Fibroblast of lung (primary cell): ENCODE results near the gene ADORA1. TPM values are rescaled to one million over a fixed set of nuclear protein-coding genes. Genes with fewer than 3 reads are reported as not detected.

Experiments
- DNase-seq, 2 donors: peaks; one replicate each; pipeline versions ENCODE4 v3.0.0 to v3.0.0-alpha.2; 2010; ENCODE audit warnings: low read depth in 2 of 2
- H2AFZ ChIP-seq: 2 replicates; pipeline ENCODE4 v1.5.1; 2012; ENCODE audit warnings: low read length, control low read depth, inconsistent platforms
- H3K27ac ChIP-seq: 2 replicates; pipeline ENCODE4 v1.5.1; 2011; ENCODE audit warnings: low read length, control low read depth; ENCODE audit not compliant: insufficient read depth
- H3K27me3 ChIP-seq: 2 replicates; pipeline ENCODE4 v1.5.1; 2011; ENCODE audit warnings: mild to moderate bottlenecking, low read length; ENCODE audit not compliant: control insufficient read depth, insufficient read depth
- H3K36me3 ChIP-seq: 2 replicates; pipeline ENCODE4 v1.5.1; 2011; ENCODE audit warnings: low read length; ENCODE audit not compliant: control insufficient read depth, insufficient read depth
- H3K4me1 ChIP-seq: 2 replicates; pipeline ENCODE4 v1.5.1; 2011; ENCODE audit warnings: low read length; ENCODE audit not compliant: control insufficient read depth, insufficient read depth; ENCODE audit errors: extremely low read depth
- H3K4me2 ChIP-seq: 2 replicates; pipeline ENCODE4 v1.5.1; 2011; ENCODE audit warnings: low read length, control low read depth; ENCODE audit not compliant: insufficient read depth; ENCODE audit errors: extremely low read depth
- H3K4me3 ChIP-seq, 4 experiments: fragments of 200-600 bp in 1 of 4; sonication (generic) in 1 of 4; replicated peaks in 1 of 4; 2 replicates each; pipeline ENCODE4 v1.5.1; 2011 to 2016; ENCODE audit warnings: low read length in 4 of 4, low read depth in 3 of 4, mild to moderate bottlenecking in 3 of 4, control low read depth in 2 of 4, inconsistent platforms in 1 of 4, mixed read lengths in 1 of 4; ENCODE audit not compliant: insufficient read depth in 1 of 4; ENCODE audit errors: control extremely low read depth in 1 of 4
- H3K79me2 ChIP-seq: 2 replicates; pipeline ENCODE4 v1.5.1; 2012; ENCODE audit warnings: mild to moderate bottlenecking, low read length, inconsistent platforms; ENCODE audit not compliant: control insufficient read depth, insufficient read depth
- H3K9ac ChIP-seq: 2 replicates; pipeline ENCODE4 v1.5.1; 2011; ENCODE audit warnings: mild to moderate bottlenecking, low read length, control low read depth; ENCODE audit not compliant: insufficient read depth
- H3K9me3 ChIP-seq: 2 replicates; pipeline ENCODE4 v1.5.1; 2012; ENCODE audit warnings: low read depth, low read length; ENCODE audit not compliant: control insufficient read depth, insufficient read depth
- H4K20me1 ChIP-seq: 2 replicates; pipeline ENCODE4 v1.5.1; 2011; ENCODE audit warnings: low read length; ENCODE audit not compliant: control insufficient read depth, insufficient read depth; ENCODE audit errors: extremely low read depth
- CTCF ChIP-seq, 2 donors: IDR thresholded peaks in 1 of 2; conservative IDR thresholded peaks in 1 of 2; 1 replicate in 1 of 2; 2 replicates in 1 of 2; pipeline ENCODE4 v1.5.1; 2011 to 2012; ENCODE audit warnings: low read length in 2 of 2, control low read depth in 1 of 2, inconsistent platforms in 1 of 2, low read depth in 1 of 2, mild to moderate bottlenecking in 1 of 2
- EZH2 ChIP-seq: IDR thresholded peaks from 2 replicates; pipeline ENCODE4 v1.5.1; 2012; ENCODE audit warnings: low read length, control low read depth, mild to moderate bottlenecking; ENCODE audit errors: missing control alignments
- polyA plus RNA-seq, 2 donors: library from polyadenylated mRNA; depleted of rRNA in 1 of 2; stranded (reverse) in 1 of 2; unstranded in 1 of 2; fragments of >200 nt; gene quantifications; 2 replicates each; pipeline ENCODE4 v1.2.1, GENCODE V29; 2011 to 2012; ENCODE audit warnings: missing spikeins in 1 of 2
- total RNA-seq: library from RNA; depleted of rRNA; stranded (reverse); fragments of >200 nt; gene quantifications from 2 replicates; pipeline ENCODE4 v1.2.1, GENCODE V29; 2014

Gene ADORA1
- total and polyA plus RNA-seq, 2 donors (not counting 1 experiment from before 2014, with no cell fraction given), result 1.5 to 6.1 TPM

GRCh38 chr1:203091199-203091477, 36.4 kb upstream of the ADORA1 start:
- Histone ChIP-seq H3K27me3 (peaks cover 17% of the 10 kb centered on the region), H3K9me3 (no peaks in the 10 kb centered on the region), H3K36me3 (no peaks in the 10 kb centered on the region), H3K4me3 (no peak overlapping the region), H3K9ac (no peak overlapping the region), H3K4me1 (no peaks in the 10 kb centered on the region), H4K20me1 (no peaks in the 10 kb centered on the region), H2AFZ (no peak overlapping the region), H3K79me2 (no peaks in the 10 kb centered on the region), H3K27ac (no peak overlapping the region), H3K4me2 (no peak overlapping the region)
- TF ChIP-seq EZH2 (no peak), CTCF (conservative IDR thresholded peaks at IDR 0.05 in 1 of 2, IDR thresholded peaks at IDR 0.05 in 1 of 2; ENCODE audit: low read depth in 1 of 2, low read length in 2 of 2) (no peak)
- no peak for DNase-seq

- Histone ChIP-seq H3K4me1 (no peaks in the 10 kb centered on the region), H3K27me3 (peaks cover 14% of the 10 kb centered on the region), H3K9ac (no peak overlapping the region), H3K4me2 (no peak overlapping the region), H3K4me3 (no peak overlapping the region), H2AFZ (no peak overlapping the region), H3K27ac (no peak overlapping the region), H3K36me3 (no peaks in the 10 kb centered on the region), H3K9me3 (no peaks in the 10 kb centered on the region), H3K79me2 (no peaks in the 10 kb centered on the region), H4K20me1 (no peaks in the 10 kb centered on the region)
- no peak for DNase-seq
- no peak for TF ChIP-seq EZH2
- no peak for TF ChIP-seq CTCF (conservative IDR thresholded peaks at IDR 0.05 in 1 of 2, IDR thresholded peaks at IDR 0.05 in 1 of 2; ENCODE audit: low read depth in 1 of 2, low read length in 2 of 2)
Measured at GRCh38 chr1:203091761-203092330, 35.7 kb upstream of the ADORA1 start.

GRCh38 chr1:203093754-203094410, 33.6 kb upstream of the ADORA1 start:
- Histone ChIP-seq H4K20me1 (no peaks in the 10 kb centered on the region), H3K4me3 (no peak overlapping the region), H3K9me3 (no peaks in the 10 kb centered on the region), H3K27ac (no peak overlapping the region), H3K4me2 (no peak overlapping the region), H3K36me3 (no peaks in the 10 kb centered on the region), H3K79me2 (no peaks in the 10 kb centered on the region), H3K9ac (no peak overlapping the region), H3K27me3 (peaks cover 23% of the 10 kb centered on the region), H3K4me1 (no peaks in the 10 kb centered on the region), H2AFZ (no peak overlapping the region)
- DNase-seq, result peak in 1 of 2 donors; percentile 22
- TF ChIP-seq EZH2, result no peak
- no peak for TF ChIP-seq CTCF (conservative IDR thresholded peaks at IDR 0.05 in 1 of 2, IDR thresholded peaks at IDR 0.05 in 1 of 2; ENCODE audit: low read depth in 1 of 2, low read length in 2 of 2)
